CD1c-positive myeloid dendritic cell (primary cell): ENCODE results near the gene SSBP3.
A peak's percentile ranks its signal among the peaks of the same experiment; 100 is the strongest.
"Not testable (repeated sequence)": the region's sequence is repeated elsewhere in the genome, so short reads cannot be mapped to it uniquely, and the experiment has no call there.

Source experiments
- DNase-seq: peaks from one replicate; pipeline ENCODE4 v3.0.0-alpha.2; 2016; ENCODE audit errors: extremely low spot score

SSBP3 gene

DNA sequence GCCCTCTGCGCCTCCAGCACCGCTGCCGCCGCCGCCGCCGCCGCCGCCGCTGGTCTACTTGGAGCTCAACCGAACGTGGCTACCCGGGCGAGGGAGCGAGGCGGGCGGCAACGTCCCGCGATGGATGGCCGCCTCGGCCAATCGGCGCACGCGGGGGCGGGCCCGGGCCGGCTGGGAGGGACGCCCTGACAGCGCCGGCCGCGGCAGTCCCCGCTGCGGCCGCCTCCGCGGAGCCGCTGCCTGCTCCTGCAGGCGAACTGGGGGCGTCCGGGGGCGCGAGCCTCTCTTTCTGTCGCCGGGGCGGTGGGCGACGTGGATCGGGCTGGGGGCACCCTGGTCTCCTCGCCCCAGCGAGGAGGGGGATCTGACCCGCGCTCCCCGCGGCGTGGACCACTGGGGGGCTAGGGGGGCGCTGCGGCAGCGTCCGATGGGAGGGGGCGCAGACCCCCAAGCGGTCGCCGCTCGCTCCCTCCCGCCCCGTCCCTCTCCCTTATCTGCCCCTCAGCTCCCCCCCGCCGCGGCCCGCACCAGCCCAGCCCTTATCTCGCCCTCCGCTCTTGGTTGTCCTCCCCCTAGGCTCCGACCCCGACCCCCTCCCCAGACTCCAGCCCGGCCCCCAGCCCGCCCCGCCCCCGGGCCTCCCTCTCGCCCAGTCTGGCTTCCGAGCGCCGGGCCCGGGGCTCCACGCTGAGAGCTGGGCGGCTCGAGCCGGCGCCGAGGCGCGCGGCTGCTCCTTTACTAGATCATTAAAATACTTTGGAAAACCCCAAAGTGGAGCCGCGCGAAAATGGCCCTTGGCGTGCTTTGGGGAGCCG is at the start of gene SSBP3:
Gene SSBP3, minus strand, starts transcription at position 56 of the 815 bp plus-strand sequence.
- DNase-seq, result peak; percentile 97

DNA sequence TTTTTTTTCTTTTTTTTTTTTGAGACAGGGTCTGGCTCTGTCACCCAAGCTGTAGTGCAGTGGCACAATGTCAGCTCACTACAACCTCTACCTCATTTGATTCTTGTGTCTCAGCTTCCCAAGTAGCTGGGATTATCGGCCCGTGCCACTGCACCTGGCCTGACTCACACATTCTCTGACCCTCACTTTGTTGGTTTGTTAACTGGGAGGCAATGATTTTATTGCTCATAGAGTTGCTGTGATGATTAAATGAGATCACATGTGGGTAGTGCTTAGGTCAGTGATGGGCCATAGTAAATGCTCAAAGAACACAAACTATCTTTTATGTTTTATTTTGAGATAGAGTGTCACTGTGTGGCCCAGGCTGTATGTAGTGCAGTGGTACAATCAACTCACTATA is 47.3 kb upstream of the SSBP3 start:
- DNase-seq, result no peak

DNA sequence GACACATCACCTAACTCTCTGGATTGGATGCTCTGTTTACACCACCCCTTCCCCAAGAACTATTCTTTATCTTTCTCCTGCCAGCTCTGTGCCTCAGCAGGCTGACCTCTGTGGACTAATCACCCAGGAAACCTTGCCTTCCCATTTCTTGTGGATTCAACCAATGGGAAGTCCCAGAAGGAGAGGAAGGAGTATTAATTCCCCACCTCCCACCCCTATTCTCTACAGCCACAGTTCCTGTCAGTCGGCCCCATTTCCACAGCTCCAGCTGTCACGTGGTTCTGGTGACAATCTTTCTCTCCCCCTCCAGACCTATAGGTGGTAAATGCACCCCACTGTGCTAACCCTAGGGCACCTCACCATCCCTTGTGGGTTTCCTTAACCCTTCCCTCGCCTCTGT is 46.8 kb upstream of the SSBP3 start:
- no peak for DNase-seq

DNA sequence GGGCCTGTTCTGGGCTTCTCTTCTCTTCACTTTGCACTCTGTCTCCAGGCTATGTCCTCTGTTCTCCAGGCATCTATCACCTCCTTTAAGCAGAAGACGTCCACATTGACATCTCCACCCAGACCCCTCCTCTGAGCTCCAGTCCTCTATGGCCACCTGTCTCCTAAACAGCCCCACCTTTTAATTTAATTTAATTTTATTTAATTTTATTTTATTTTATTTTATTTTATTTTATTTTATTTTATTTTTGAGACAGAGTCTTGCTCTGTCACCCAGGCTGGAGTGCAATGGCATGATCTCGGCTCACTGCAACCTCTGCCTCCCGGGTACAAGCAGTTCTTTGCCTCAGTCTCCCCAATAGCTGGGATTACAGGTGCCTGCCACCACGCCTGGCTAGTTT is 43.2 kb upstream of the SSBP3 start:
- DNase-seq, result not testable (repeated sequence)

DNA sequence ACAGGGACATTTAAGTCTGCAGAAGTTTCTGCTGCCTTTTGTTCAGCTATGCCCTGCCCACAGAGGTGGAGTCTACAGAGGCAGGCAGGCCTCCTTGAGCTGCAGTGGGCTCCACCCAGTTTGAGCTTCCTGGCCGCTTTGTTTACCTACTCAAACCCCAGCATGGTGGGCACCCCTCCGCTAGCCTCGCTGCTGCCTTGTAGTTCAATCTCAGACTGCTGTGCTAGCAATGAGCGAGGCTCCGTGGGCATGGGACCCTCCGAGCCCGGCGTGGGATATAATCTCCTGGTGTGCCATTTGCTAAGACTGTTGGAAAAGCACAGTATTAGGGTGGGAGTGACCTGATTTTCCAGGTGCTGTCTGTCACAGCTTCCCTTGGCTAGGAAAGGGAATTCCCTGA is 42.6 kb upstream of the SSBP3 start:
- DNase-seq, result not testable (repeated sequence)

DNA sequence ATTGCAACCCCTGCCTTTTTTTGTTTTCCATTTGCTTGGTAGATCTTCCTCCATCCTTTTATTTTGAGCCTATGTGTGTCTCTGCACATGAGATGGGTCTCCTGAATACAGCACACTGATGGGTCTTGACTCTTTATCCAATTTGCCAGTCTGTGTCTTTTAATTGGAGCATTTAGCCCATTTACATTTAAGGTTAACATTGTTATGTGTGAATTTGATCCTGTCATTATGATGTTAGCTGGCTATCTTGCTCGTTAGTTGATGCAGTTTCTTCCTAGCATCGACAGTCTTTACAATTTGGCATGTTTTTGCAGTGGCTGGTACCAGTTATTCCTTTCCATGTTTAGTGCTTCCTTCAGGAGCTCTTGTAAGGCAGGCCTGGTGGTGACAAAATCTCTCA is 40.9 kb upstream of the SSBP3 start:
- not testable (repeated sequence) for DNase-seq

DNA sequence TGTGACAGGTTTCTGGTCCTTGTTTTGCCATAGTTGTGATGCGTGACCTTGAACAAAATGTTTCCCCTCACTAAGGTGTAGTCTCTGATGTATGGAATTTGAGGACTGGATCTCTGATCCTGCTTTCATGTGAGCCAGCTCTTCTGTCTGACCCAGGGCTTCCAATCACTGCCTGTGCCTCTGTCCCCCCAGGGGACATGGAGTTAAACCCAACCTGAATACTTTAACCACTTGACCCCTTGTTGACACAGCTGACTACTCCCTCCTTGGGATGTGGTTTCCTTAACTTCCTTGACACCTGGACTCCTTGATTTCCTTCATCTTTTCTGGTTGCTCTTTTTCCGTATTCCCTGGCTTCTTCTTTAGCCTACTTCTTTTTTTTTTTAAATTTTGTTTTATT is 36.0 kb upstream of the SSBP3 start:
- DNase-seq, result no peak

DNA sequence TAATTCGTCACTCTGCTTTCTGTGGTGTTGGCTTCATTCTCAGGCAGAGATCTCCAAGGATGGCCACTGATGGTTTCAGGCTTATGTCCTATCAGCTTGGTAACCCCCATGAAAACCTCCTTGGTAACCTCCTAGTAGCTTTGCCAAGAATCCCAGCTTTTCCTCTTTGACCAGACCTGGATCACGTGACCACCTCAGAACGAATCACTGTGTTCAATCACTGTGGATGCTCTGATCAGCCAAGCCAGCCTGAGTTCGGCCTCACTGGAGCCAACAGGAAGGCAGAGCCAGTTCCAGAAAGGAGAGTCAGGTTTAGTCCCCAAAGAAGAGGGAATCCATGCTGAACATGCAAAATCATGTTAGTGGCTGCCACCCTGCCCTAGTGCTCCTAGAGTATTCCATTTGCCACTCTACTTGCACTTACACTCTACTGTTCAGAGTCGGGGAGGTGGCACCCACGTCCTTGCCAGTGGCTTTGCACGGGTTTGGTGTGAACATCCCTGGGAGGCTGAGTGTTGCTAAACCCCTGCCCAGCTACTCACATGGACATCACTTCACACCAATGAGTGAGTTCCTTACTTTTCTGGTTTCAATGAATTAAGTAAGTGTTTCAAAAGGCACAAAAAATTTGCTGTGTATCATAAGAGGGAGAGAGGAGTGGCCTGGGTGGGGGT is 33.5 kb upstream of the SSBP3 start:
- no peak for DNase-seq

DNA sequence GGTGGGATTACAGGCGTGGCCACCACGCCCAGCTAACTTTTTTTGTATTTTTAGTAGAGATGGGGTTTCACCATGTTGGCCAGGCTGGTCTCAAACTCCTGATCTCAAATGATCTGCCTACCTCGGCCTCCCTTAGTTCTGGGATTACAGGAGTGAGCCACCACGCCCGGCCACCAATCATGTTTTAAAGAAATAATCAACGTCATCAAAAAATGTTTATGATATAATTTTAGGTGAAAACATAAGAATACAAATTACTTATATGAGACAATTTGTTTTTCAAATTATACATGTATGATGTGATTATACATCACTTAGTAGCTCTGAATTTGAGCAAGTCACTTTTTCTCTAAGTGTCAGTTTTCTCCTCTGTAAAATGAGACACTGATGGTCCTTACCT is 31.6 kb upstream of the SSBP3 start:
- DNase-seq, result no peak

DNA sequence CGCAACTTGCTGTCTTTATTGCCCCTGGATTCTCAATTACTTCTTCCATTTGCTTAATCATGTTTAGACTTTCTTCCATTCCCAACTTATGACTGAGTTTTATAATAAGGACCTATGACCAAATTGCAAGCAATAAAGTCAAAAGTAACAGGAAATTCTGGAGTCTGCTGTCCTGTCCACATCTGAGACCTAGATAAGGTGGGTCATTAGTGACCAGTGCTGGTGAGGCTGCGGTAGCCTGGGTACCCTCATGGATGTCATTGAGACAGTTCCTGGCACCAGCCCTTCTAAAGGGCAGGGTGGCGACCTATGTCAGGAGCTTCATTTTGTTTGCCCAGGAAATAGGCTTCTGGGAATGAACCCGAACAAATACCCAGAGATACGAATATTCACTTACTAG is 30.6 kb upstream of the SSBP3 start:
- no peak for DNase-seq

DNA sequence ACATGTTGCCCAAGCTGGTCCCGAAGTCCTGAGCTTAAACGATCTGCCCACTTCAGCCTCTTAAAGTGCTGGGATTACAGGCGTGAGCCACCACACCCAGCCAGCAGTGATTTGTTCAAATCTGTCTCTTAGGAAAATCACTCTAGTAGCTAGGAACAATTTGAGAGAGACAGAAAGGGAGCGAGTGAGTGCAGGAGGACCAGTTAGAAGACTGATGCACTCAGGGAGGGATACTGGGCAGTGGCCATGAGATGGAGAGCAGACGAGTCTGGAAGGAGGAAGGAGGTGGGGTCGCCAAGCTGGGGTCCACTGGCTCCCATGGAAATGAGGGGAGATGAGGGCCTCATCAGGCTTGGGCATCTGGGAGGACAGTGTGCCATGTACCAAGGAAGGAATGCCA is 23.6 kb upstream of the SSBP3 start:
- no peak for DNase-seq

DNA sequence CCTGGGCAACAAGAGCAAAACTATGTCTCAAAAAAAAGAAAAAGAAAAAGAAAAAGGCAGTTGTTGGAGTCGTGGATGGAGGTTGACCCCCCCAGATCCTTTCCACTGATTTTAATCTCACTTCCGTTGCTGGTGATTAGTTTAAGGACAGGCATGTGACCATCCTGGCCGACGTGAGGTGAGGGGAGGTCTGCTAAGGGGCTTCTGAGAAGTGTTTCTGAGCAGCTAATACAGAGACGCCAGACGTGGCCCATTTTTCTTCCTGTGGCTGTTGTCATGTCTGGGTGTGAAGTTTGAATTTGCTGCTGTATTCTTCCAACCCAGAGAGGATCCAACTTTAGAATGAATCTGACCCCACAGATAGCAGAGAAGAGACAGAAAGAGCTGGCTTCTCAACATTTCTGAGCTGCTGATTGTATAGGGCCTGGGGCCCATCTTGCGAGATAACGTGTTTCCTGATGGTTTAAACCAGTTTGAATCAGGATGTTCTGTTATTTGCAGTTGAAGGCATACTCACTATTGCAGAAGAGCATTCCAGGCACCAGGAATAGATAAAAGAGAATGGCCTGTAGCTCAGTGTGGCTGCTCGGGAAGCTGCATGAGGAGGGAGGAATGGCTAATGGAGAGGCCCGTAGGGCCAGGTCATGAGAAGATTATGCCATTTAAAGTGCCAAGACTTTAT is 22.8 kb upstream of the SSBP3 start:
- no peak for DNase-seq

DNA sequence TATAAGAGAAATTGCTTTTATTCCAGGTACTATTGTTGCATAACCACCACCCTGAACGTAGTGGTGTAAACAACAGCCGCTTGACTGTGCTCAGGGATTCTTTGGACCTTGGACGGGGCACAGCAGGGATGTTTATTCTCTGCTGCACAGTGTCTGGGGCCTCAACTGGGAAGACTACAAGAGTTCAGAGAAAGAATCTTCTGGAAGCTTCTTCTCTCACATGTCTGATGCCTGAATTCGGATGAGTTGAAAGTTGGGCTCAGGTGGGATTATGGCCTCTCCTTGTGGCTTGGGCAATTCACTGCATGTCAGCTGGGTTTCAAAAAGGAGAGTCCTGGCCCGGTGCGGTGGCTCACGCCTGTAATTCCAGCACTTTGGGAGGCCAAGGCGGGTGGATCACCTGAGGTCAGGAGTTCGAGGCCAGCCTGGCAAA is 19.0 kb upstream of the SSBP3 start:
- DNase-seq, result no peak

DNA sequence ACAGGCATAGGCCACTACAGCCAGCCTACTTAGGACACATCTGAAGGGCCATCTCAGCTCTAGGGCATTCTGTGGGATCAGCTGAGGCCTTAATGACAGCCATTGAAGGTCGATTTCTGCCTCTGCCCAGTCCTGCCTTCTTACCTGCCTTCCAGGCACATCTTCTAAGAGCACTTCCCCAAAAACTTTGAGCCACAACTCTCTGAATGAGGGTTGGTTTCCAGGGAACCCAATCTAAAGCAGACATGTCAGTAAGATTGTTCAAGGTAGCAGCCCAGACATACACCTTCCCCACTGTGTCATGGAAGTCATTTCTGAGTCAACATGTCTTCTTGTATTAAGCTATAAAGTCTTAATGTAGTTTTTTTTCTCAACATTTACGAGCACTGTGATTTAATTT is 18.2 kb upstream of the SSBP3 start:
- DNase-seq, result no peak

DNA sequence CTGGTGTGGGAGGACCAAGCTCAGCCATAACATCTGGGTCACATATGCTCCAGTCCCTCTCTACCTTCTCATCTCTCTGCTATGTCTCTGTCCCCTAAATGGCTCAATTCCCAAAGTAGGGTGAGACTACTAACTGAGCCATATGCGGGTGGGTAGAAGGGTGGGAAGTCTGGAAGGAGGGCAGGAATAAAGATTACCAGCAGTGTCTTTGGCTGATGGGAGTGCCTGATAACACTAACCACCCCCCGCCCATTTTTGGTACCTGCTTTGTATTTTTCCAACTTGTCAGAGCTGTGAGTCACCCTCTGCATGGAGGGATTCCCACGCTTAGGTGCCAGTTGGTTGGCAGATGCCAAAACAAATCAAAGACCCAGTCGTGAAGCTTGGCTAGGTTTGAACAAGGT is 14.9 kb upstream of the SSBP3 start:
- DNase-seq, result no peak

DNA sequence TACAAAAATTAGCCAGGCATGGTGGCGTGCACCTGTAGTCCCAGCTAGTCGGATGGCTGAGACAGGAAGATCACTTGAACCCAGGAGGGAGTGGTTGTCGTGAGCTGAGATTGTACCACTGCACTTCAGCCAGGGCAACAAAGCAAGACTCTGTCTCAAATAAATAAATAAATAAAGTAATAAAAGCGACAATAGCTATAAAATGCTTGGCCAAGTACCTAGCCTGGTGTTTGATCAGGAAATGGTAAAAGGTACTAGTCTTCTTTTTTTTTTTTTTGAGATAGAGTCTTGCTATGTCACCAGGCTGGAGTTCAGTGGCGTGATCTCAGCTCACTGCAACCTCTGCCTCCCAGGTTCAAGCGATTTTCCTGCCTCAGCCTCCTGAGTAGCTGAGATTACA is 12.4 kb upstream of the SSBP3 start:
- not testable (repeated sequence) for DNase-seq

DNA sequence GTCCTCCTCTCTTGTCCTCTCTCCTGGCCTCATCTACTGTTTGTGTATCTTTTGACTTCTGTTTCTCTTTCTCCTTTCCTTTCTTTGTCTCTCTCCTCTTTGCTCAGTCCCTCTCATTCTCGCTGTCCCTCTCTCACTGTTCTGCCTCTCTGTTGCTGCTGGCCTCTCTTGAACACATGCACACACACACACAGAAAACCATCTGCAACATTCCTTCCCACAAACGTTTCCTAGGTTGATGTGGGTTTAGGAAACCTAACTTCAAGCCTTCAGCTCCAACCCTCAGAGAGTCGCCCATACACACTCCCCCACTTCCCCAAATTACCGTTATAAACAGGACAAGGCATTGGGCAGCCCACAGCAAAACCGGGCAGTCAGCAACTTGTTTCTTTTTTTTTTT is 10.9 kb upstream of the SSBP3 start:
- DNase-seq, result peak; percentile 68

DNA sequence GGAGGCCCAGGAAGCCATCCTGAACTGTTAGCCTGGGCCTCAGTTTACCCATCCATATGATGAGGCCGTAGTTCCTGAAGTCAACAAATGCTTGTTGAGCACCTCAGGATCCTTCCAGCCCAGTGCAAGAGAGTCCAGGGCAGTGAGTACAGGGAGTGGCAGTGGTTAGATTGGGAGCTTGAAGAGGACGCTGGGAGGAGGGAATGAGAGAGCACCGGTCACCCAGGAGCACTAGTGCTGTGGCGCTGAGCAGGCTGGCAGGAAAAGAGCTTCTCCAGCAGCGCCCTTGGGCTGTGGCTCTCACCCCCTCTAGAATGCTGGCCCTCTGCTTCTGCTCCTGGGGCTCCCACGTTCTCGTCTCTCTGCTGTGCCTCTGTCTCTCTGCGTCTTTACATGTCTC is 10.2 kb upstream of the SSBP3 start:
- no peak for DNase-seq

DNA sequence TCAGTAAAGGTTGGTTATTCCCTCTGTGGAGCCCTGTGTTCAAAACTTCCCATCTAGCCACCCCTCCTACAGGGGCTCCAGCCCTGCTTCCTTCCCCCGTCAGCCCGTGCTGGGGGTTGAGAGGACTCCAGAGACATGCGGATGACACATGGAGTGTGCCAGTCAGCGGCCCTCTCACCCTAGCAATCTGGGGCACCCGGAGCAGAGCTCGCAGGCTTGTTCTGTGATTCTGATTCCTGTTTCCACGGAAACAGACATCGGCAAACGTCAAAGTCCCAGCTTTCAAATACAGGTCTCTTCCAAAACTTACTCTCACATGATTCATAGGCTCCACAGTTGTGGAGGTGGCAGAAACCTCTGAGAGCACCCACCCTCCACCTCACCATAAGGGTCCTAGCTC is 9.8 kb upstream of the SSBP3 start:
- no peak for DNase-seq

DNA sequence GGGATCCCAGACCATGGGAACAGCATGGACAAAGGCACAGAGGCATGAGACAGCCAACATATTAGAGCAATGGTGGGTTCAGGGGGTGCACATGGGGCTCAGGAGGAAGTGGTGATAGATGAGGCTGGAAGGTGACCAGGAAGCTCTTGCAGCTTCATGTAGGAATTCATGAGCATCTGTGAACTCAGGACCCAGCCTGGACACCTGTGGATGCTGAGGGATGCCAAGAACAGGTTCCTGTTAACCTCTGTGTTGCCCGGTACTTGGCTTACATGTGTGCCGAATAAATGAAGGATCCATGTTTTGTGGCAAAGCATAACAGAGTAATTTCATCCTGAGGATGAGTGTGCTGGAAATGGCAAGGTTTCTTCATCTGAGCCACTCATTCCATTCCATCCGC is 9.3 kb upstream of the SSBP3 start:
- no peak for DNase-seq

DNA sequence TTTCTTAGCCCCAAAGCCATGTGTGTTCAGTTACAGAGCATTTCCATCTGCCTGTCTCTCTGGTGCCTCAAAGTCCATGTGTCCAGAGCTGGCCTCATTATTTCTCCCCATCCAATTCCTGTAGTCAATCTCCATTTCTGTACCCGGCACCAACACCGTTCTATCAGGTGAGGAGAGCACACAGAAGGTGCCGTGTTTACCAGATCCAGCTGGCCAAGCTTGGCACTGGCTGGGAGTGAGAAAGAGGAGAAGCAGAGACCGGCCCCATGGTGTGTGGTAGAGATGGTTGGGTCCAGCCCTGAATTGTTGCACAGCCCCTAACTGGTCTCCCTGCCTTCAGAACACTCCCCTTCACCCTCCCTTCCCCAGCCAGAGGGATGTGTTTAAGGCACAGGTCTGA is 7.5 kb upstream of the SSBP3 start:
- DNase-seq, result no peak

DNA sequence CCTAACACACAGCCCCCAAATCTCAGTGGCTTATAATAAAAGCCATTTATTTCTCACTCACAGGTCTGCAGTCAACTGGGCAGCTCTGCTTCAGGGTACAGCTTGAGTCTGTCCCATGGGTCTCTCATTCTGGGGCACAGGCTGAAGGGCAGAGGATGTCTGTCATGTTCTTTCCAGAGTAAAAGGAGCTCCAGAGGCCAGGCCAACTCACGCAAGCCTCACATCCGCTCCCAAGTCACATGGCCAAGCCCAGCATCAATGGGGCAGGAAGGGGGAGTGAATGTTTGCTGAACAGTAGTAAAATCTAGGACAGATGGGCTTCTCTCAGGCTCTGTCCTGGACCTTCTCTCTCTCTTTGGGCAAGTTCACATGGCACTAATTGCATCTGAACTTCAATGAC is 7.1 kb upstream of the SSBP3 start:
- no peak for DNase-seq

DNA sequence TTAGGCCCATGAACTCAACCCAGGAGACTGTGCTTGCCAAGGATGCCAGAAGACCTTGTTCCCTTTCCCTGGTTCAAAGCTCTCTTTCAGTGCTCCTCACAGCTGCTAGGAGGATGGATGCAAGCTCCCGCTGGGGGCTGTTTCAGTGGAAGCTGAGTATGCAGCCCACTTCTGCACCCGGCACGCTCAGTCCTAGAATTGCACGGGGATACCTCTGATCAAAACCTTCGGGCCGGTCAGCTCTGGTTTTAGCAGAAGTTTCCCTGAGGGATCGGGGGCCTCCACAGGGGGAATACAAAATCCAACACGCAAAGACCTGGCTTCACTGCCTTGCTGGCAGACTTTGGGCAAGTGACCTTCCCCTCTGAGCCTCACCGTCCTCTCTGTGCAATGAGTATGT is 4.2 kb upstream of the SSBP3 start:
- no peak for DNase-seq
